PC-9 (cell line): ENCODE measurements around the gene KRT39. TPM values are rescaled to one million over a fixed set of nuclear protein-coding genes. Genes with fewer than 3 reads are reported as not detected.

Experiments
- BruUV-seq: library from RNA; stranded (reverse); fragments of 400-500 nt; replicated peaks from 2 replicates; lab custom pipeline; 2021; lab: Mats Ljungman, UMichigan
- CTCF ChIA-PET: fragments of 300-600 bp; sonication (Branson Sonifier 250); formaldehyde crosslinking; loops from one replicate; lab custom pipeline; 2022; ENCODE audit warnings: antibody characterized with exemption; lab: Charles Lee
- POLR2A ChIA-PET: fragments of 300-600 bp; sonication (Branson Sonifier 250); formaldehyde crosslinking; loops from one replicate; lab custom pipeline; 2022; ENCODE audit warnings: antibody characterized with exemption; ENCODE audit not compliant: unreplicated experiment; lab: Charles Lee
- DNase-seq, 2 experiments: peaks; one replicate each; pipeline versions ENCODE4 v3.0.0 to v3.0.0-alpha.2; 2015 to 2022; ENCODE audit warnings: mixed read lengths in 1 of 2
- H2AFZ ChIP-seq: fragments of 200-600 bp; sonication (generic); 2 replicates; pipeline ENCODE4 v1.8.1; 2017; ENCODE audit warnings: antibody characterized with exemption
- H3F3A ChIP-seq: fragments of 200-600 bp; sonication (generic); 2 replicates; pipeline ENCODE4 v1.8.1; 2017; ENCODE audit warnings: antibody characterized with exemption, mild to moderate bottlenecking, low read depth; ENCODE audit not compliant: insufficient read depth
- H3K27ac ChIP-seq: fragments of 200-600 bp; sonication (generic); 2 replicates; pipeline ENCODE4 v1.6.1; 2016; ENCODE audit warnings: mixed run types
- H3K27me3 ChIP-seq: fragments of 200-600 bp; sonication (generic); 2 replicates; pipeline ENCODE4 v1.6.1; 2016; ENCODE audit warnings: low read depth, mixed run types; ENCODE audit not compliant: insufficient read depth
- H3K36me3 ChIP-seq: fragments of 200-600 bp; sonication (generic); 2 replicates; pipeline ENCODE4 v1.6.1; 2016; ENCODE audit warnings: low read depth, mixed run types
- H3K4me1 ChIP-seq: fragments of 200-600 bp; sonication (generic); replicated peaks from 2 replicates; pipeline ENCODE4 v1.6.1; 2016; ENCODE audit warnings: mixed run types; ENCODE audit not compliant: insufficient read depth
- H3K4me2 ChIP-seq: fragments of 200-600 bp; sonication (generic); 2 replicates; pipeline ENCODE4 v1.6.1; 2017; ENCODE audit warnings: mixed run types
- H3K4me3 ChIP-seq: fragments of 200-600 bp; sonication (generic); 2 replicates; pipeline ENCODE4 v1.6.1; 2016; ENCODE audit warnings: mixed run types
- H3K79me2 ChIP-seq: fragments of 200-600 bp; sonication (generic); 2 replicates; pipeline ENCODE4 v1.6.1; 2017; ENCODE audit warnings: low read depth, mixed run types
- H3K9me2 ChIP-seq: fragments of 200-600 bp; sonication (generic); 2 replicates; pipeline ENCODE4 v1.8.1; 2017; ENCODE audit warnings: mild to moderate bottlenecking; ENCODE audit not compliant: insufficient read depth
- H3K9me3 ChIP-seq: fragments of 200-600 bp; sonication (generic); 2 replicates; pipeline ENCODE4 v1.8.1; 2016; ENCODE audit warnings: low read depth; ENCODE audit not compliant: insufficient read depth
- H4K20me1 ChIP-seq: fragments of 200-600 bp; sonication (generic); 2 replicates; pipeline ENCODE4 v1.8.1; 2017; ENCODE audit not compliant: insufficient read depth
- CTCF ChIP-seq: fragments of 200-600 bp; sonication (generic); conservative IDR thresholded peaks from 2 replicates; pipeline ENCODE4 v1.6.1; 2017; ENCODE audit warnings: mixed run types, antibody characterized with exemption, mild to moderate bottlenecking, moderate library complexity
- EZH2 ChIP-seq: fragments of 200-600 bp; sonication (generic); IDR thresholded peaks from 2 replicates; pipeline ENCODE4 v1.8.0; 2017; ENCODE audit warnings: antibody characterized with exemption, low read depth
- intact Hi-C: fragments of 100-400 bp; cut with micrococcal nuclease; formaldehyde crosslinking; loops from one replicate; pipeline ENCODE4 v1.10.0; 2022; ENCODE audit not compliant: unreplicated experiment
- total RNA-seq: library from RNA; stranded (reverse); gene quantifications from 2 replicates; pipeline ENCODE4 v1.2.3, GENCODE V29; 2021

KRT39 gene
- total RNA-seq, 1 experiment from 2014 or later: not detected

DNA sequence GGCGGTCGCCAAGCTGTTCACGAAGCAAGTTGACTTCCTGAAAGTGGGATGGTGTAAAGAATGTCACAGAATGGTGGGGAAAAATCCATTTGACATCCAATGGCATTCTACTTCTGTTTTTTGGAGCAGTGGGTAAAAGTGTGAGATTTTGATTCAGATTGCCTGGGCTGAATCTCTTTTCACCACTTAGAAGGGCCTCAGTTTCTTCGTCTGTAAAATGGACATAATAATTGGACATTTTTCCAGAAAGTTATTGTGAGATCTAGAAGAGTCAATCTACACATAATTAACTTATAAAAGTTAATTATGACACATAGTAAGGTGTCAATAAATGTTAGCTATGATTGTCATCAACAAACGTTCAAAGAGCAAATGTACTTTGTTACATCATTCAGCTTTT lies 14.4 kb upstream of the KRT39 start:
- DNase-seq: no peak
- CTCF ChIA-PET: interaction anchor here (0.6 kb wide), 1 partner anchor 50 kb away, joined by 3 read pairs; no protein-coding TSS in a partner anchor
- no TSS peak for BruUV-seq
- POLR2A ChIA-PET: no interaction called here
- TF ChIP-seq EZH2 (no peak), CTCF (no peak)
- Histone ChIP-seq H3K79me2 (no peaks in the 10 kb centered on the region), H3K36me3 (no peaks in the 10 kb centered on the region), H3K4me3 (no peak overlapping the region), H3K27ac (no peak overlapping the region), H4K20me1 (no peaks in the 10 kb centered on the region), H3K4me1 (no peaks in the 10 kb centered on the region), H3K27me3 (no peaks in the 10 kb centered on the region), H3K4me2 (no peak overlapping the region), H2AFZ (no peak overlapping the region), H3K9me2 (no peaks in the 10 kb centered on the region), H3K9me3 (no peaks in the 10 kb centered on the region), H3F3A (no peaks in the 10 kb centered on the region)
- intact Hi-C loops: no loop called here

- CTCF ChIA-PET: no interaction called here
- Histone ChIP-seq H3K27ac (no peak overlapping the region), H3K4me3 (no peak overlapping the region), H3K27me3 (no peaks in the 10 kb centered on the region), H4K20me1 (no peaks in the 10 kb centered on the region), H3K36me3 (no peaks in the 10 kb centered on the region), H2AFZ (no peak overlapping the region), H3K4me2 (no peak overlapping the region), H3K4me1 (no peaks in the 10 kb centered on the region), H3K9me2 (no peaks in the 10 kb centered on the region), H3F3A (no peaks in the 10 kb centered on the region), H3K79me2 (no peaks in the 10 kb centered on the region), H3K9me3 (no peaks in the 10 kb centered on the region)
- TF ChIP-seq CTCF (no peak), EZH2 (no peak)
- POLR2A ChIA-PET: no interaction called here
- no peak for DNase-seq
- no TSS peak for BruUV-seq
- intact Hi-C loops: no loop called here
Measured at GRCh38 chr17:40980596-40980995, 13.8 kb upstream of the KRT39 start.

- no peak for DNase-seq
- H3K9me2 ChIP-seq: no peaks in the 10 kb centered on the region
- no peak overlapping the region for H2AFZ ChIP-seq
- intact Hi-C loops: no loop called here
- H4K20me1 ChIP-seq: no peaks in the 10 kb centered on the region
- no peaks in the 10 kb centered on the region for H3K79me2 ChIP-seq
- CTCF ChIA-PET: no interaction called here
- no peaks in the 10 kb centered on the region for H3K27me3 ChIP-seq
- no peaks in the 10 kb centered on the region for H3K9me3 ChIP-seq
- BruUV-seq: no TSS peak
- H3F3A ChIP-seq: no peaks in the 10 kb centered on the region
- no peak overlapping the region for H3K27ac ChIP-seq
- no peaks in the 10 kb centered on the region for H3K4me1 ChIP-seq
- H3K36me3 ChIP-seq: no peaks in the 10 kb centered on the region
- no peak for TF ChIP-seq EZH2
- TF ChIP-seq CTCF: no peak
- H3K4me2 ChIP-seq: no peak overlapping the region
- POLR2A ChIA-PET: no interaction called here
- no peak overlapping the region for H3K4me3 ChIP-seq
Measured at GRCh38 chr17:40980117-40980516, 13.4 kb upstream of the KRT39 start.
